DMS53 treated with DMSO at 0.1 percent for 48 hours (cell line): ENCODE results near the gene TSHZ2.
"Not testable (repeated sequence)": the region's sequence is repeated elsewhere in the genome, so short reads cannot be mapped to it uniquely, and the experiment has no call there.

Experiments
- DNase-seq: peaks from one replicate; lab custom pipeline; 2025; ENCODE audit not compliant: unreplicated experiment; lab: John Stamatoyannopoulos, UW

TSHZ2 gene

GRCh38 chr20:53428588-53428987 lies 456.4 kb downstream of the TSHZ2 start:
- no peak for DNase-seq

- DNase-seq = no peak
Measured at GRCh38 chr20:53428996-53429395, 456.8 kb downstream of the TSHZ2 start.

DNA sequence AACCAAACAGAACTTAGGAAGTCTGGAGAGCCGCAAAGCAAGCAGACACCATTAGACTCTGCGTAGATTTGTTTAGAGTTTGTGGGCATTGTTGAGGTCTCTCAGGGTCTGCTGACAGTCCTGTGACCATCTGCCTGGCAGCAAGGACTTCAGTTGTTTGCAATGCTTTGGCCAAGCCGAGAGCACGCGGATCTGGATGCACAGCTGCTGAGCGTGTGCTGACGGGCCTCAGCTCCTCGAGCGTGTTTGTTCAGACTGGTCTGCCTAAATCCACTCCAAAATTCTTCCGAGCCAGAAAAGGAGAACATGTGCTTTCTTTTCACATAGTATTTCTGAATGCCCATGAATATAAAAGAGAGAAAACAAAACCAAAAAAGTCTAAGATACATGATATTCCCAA lies 462.5 kb downstream of the TSHZ2 start:
- no peak for DNase-seq

DNA sequence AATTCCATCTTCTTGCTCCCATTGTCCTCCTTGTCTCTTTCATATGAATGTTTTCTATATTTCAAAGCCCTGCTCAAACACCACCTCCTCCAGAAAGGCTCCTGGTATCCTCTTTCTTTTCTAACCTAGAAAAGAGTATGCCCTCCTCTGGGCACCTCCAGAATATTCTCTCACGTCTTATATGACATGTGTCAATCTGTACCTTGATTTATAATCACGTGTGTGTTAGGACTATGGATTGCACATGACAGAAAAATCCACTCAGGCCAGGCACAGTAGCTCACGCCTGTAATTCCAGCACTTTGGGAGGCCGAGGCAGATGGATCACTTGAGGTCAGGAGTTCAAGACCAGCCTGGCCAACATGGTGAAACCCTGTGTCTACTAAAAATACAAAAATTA lies 464.8 kb downstream of the TSHZ2 start:
- not testable (repeated sequence) for DNase-seq

DNA sequence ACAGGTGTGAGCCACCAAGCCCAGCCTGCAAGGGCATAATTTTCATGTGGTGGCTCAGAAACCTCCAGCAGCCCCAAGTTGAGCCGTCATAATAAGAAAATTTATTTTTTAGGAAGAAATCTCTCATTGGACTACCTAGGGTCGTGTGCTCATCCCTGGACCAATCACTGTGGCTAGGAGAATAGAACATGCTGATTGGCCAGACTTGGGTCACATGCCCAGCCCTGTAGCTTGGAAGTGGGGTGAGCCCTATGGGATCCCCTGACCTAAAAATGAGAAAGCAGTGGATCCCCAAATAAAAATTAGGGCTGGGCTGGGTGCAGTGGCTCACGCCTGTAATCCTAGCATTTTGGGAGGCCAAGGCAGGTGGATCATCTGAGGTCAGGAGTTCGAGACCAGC lies 466.2 kb downstream of the TSHZ2 start:
- no peak for DNase-seq

GRCh38 chr20:53439046-53439445 lies 466.9 kb downstream of the TSHZ2 start:
- no peak for DNase-seq

DNA sequence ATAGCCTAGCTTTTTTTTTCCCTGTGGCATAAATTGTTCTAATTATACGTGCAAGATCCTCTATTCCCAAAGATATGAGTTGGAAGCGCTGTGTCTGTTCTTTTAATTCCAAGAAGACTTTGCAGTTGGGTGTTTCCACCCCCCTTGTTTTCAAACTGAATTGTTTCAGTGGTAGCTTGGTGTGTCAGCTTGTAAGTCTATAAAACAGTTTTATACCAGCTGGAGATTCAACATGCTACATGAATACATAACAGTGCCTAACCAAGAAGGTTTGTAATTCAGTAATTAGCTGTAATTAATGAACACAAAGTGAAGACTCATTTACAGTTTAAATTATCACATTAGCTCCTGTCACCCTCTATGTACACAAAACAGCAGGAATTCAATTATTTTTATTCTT lies 467.5 kb downstream of the TSHZ2 start:
- no peak for DNase-seq

DNA sequence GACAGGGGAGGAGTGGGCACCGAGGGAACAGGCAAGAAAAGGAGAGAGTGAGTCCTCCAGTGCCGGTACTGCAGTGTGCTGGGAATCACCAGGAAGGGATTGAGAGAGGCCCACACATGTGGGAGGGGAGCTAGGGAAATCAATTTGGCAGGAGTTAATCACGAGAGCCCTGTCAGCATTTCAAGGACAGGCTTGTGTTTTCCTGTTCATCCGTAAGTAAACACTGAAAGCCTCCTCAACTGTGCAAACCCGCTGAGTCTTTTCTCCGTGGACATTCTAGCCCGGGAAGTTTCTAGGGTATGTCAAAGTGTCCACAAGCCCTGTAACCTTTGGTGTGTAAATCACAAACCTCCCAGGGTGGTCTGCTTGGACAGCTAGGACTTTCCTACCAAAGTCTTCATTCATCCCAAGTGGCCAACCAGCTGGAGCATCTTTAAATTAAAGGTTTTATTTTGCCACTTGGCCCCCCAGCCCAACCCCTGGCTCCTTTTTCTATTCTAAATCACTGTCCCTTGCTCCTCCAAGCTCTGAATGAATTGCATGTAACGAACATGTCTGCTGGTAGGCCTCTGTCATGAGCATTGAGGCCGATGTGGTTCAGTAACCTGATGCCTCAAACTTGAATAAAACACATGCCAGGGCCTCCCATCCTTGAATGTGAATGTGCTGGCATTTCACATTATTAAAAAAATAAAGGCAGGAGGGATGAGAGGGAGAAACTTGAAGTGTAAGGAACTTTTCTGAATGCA lies 472.4 kb downstream of the TSHZ2 start:
- DNase-seq = no peak

- no peak for DNase-seq
Measured at GRCh38 chr20:53445321-53445731, 473.2 kb downstream of the TSHZ2 start.

- no peak for DNase-seq
Measured at GRCh38 chr20:53445932-53446331, 473.8 kb downstream of the TSHZ2 start.

- no peak for DNase-seq
Measured at GRCh38 chr20:53447316-53447715, 475.2 kb downstream of the TSHZ2 start.

- no peak for DNase-seq
Measured at GRCh38 chr20:53448426-53448825, 476.3 kb downstream of the TSHZ2 start.

DNA sequence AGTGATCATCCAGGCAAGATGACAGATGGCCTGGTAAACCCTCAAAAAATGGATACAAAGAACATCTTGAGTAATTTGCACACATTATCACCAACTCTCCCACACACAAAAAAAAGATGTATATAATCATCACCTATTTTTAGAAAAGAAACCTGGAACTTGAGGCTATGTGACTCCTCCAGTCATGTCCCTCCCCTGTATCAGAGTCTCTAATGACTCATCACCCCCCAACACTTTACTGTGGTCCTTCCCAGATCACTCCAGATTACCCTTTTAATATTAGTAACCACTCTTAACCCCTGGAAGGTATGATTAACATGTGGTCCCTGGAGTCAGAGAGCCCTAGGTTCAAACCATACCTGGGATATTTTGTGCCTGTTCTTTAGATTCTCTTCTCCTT lies 476.7 kb downstream of the TSHZ2 start:
- DNase-seq = no peak

DNA sequence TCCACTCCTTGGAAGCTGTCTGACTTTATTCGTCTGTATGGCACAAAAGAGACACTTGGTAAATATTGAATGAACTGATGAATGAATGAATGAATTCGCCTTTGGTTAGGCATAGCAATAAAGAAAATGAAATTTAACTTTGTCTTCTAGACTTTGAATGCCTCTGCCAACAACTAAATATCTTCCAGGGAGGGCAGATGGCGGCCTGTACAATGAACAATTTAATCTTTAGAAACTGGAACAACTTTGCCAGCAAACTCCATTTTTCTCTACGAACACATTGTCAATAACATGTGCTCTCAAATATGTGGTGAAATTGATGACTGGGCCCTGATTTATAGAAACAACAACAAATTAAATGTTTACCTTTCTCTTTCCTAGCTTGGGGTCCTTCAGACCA lies 480.9 kb downstream of the TSHZ2 start:
- no peak for DNase-seq

- no peak for DNase-seq
Measured at GRCh38 chr20:53454675-53455276, 482.6 kb downstream of the TSHZ2 start.

GRCh38 chr20:53463101-53463972 lies 491.2 kb downstream of the TSHZ2 start:
- no peak for DNase-seq

DNA sequence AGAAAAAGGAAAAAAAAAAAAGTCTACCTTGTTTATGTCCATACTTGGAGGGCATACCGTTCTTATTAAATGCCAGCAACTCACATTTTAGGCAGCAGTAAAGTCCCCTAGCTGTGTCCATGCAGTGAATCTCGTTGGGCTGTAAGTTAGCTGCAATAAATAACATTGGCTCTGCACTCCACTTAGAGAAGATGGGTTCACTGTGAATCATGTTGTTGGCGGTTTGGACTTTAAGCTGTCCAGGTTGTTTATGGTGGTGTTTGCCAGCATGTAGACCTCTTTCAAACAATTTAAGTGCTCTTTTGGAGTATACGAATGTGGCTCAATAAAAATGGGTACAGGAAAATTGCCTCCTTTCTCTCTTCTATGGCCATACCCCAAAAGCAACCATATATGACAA lies 494.1 kb downstream of the TSHZ2 start:
- no peak for DNase-seq

DNA sequence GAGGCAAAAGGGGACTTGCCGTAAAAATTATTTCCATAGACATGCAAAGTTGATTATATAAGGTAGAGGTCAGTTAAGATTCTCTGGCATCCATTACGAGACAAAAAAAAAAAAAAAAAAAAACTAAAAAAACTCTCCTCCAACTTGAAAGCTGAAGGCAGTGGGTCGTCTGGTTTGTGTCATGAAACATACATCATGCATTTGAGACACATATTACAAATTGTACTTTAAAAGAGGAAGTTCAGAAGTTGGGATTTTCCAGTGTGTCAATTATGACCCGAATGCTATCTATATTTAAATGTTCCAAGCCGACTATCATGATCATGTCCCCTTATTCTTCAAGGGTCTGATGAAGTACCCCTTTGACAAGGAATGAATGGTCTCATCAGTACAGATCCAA lies 496.4 kb downstream of the TSHZ2 start:
- DNase-seq = no peak

DNA sequence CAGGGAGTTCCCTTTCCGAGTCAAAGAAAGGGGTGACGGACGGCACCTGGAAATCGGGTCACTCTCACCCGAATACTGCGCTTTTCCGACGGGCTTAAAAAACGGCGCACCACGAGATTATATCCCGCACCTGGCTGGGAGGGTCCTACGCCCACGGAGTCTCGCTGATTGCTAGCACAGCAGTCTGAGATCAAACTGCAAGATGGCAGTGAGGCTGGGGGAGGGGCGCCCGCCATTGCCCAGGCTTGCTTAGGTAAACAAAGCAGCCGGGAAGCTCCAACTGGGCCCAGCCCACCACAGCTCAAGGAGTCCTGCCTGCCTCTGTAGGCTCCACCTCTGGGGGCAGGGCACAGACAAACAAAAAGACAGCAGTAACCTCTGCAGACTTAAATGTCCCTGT lies 500.7 kb downstream of the TSHZ2 start:
- not testable (repeated sequence) for DNase-seq

DNA sequence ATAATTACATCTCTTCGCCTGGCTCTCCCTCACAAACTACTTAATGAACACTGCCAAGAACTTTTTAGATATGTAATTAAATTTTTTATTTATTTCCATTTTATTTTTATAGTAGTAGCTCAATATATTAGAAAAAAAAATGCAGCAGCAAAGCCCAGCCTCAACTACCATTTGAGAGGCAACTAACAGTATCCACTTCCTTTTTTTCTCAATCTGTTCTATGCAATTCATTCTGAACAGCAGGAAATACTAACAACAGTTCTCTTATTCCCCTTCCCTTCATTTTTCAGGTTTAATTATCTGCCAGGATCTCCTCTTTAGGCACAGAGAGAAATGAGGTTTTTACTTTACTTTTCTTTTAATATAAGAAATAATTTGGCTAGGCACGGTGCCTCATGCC lies 508.8 kb downstream of the TSHZ2 start:
- no peak for DNase-seq

- no peak for DNase-seq
Measured at GRCh38 chr20:53487461-53488200, 515.5 kb downstream of the TSHZ2 start.
